SKM-1 treated with dmso at 0.1 percent for 144 hours (cell line): ENCODE data around the gene RARG.

ENCODE experiments used
- DNase-seq: peaks from one replicate; lab custom pipeline; 2025; ENCODE audit not compliant: unreplicated experiment; lab: John Stamatoyannopoulos, UW

Gene RARG

DNA sequence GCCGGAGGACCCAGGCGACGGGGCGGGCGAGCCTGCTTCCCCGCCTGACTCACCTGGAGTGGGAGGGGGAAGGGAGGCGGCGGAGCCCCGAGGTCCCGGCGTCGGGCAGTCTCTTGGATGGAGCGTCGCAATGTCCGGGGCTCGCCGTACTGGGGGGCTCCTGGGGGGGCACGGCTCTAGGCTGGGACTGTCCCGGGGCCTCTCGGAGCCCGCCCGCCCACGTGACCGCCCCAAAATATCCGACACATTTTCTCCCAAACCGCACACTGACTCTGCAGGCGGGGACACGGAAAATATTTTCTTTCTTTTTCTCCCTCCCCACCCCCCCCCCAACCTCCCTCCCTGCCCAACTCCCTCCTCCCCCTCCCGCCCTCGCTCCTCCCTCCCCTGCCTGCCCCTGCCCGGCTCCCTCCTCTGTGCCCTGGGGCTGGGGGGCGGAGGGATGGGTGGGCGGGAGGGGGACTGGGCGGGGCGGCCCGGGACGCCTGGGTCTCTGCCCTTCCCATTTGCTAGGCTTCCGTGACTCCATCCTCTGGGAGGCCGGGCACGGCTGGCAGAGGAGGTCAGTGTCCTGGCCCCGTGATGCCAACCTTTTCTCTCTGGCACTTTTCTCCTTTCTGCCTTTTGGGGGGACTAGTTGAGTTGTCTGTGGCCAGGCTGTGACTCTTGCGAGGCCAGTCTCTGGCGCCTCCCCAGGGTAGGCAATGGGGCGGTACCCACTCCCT, at the start of gene RARG:
Gene RARG (minus strand): TSS at position 289 of the 725 bp plus-strand sequence. CDS start 4,664 bp downstream, outside the sequence.
- DNase-seq, result no peak

DNA sequence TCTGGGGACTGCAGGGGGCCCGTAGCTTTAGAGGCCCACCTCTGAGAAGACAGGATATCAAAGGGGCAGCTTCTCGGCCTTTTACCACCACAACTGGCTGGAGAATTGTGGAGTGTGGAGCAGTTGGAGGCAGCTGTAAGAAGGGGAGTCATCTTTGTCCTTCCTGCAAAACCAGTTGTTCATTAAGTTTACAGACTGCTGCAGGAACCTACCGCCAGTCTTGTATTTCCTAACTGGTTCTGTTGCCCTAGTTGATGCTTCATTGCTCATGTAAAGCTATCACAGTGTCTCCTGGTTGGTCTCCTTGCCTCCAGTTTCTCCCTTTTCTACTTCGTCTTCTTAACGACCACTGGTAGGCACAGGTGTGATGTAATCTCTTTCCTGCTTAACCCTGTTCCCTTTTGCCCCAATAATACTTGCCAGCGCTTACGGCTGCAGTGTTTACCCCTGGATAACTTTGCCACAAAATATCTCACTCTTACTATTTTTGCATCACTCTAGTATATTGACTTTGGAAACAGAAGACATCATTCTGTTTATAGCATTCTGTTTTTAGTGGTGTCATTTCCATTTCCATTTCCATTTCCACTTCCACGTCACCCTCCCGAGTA, 48.0 kb upstream of the RARG start:
- no peak for DNase-seq

DNA sequence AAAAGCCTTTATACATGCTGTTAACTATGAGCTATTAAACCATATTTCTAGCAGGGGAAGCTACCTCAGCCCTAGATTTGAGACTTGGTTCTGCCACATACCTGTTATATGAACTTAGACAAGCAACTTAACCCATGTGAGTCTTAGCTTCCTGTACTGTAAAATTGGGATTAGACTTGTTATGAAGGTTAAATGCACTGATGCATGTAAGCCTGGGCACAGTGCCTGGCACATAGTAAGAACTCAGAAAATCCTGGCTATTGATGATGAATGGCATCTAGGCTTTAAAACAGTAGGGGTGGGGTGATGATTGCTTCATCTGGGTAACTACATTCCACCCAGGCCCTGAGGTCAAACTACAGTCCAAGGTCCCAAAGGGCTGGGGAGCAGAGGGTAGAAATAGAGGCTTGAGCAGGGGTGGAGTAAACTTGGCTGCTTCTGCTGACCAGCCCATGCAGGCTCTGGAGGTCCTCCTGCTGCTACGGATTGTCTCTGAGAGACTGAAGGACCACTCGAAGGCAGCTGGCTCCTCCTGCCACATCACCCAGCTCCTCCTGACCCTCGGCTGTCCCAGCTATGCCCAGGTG, 47.4 kb upstream of the RARG start:
- no peak for DNase-seq

DNA sequence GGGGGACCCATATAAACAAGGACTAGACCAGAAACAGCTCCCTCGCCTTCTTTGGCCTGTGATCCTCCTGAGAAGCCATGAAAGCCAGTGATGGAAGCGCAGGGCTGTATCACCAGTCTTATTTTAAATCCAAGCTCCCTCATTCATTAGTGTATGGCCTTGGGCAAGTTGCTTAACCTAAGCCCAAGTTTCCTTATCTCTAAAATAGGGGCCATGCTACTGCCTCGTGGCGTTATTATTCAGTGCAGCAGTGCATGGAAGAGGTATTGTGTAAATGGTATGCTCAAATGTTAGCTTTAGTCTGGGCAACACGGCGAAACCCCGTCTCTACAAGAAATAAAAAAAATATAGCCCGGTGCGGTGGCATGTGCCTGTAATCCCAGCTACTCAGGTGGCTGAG, 46.0 kb upstream of the RARG start:
- no peak for DNase-seq

DNA sequence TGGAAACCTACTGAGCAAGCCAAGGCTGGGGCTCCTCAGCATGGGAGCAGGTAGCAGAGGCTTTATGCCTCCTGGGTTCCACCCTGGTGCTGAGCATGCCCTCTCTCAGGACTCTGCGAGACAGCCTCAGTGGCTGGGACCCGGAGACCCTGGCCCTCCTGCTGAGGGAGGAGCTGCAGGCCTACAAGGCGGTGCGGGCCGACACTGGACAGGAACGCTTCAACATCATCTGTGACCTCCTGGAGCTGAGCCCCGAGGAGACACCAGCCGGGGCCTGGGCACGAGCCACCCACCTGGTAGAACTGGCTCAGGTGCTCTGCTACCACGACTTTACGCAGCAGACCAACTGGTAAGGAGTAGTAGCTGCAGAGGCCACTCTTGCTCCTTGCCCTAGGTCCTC, 44.5 kb upstream of the RARG start:
- no peak for DNase-seq

DNA sequence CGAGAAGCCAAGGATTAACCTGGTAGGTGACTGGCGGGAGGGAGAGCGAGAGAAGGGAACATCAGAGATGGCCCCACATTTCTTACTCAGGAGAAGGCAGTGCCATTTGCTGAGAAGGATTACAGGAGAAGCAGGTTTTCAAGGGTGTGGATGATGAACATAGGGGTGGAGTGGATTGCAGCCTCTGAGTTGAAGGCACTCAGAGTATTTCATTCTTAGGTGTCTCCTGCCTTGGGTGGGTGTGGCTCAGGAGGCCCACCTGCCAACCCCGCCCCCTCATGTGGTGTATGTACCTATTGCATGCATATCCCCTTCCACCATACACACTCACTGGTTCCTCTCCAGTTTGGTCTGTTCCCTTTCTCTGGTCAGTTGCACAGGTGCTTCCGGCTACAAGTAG, 42.4 kb upstream of the RARG start:
- no peak for DNase-seq

DNA sequence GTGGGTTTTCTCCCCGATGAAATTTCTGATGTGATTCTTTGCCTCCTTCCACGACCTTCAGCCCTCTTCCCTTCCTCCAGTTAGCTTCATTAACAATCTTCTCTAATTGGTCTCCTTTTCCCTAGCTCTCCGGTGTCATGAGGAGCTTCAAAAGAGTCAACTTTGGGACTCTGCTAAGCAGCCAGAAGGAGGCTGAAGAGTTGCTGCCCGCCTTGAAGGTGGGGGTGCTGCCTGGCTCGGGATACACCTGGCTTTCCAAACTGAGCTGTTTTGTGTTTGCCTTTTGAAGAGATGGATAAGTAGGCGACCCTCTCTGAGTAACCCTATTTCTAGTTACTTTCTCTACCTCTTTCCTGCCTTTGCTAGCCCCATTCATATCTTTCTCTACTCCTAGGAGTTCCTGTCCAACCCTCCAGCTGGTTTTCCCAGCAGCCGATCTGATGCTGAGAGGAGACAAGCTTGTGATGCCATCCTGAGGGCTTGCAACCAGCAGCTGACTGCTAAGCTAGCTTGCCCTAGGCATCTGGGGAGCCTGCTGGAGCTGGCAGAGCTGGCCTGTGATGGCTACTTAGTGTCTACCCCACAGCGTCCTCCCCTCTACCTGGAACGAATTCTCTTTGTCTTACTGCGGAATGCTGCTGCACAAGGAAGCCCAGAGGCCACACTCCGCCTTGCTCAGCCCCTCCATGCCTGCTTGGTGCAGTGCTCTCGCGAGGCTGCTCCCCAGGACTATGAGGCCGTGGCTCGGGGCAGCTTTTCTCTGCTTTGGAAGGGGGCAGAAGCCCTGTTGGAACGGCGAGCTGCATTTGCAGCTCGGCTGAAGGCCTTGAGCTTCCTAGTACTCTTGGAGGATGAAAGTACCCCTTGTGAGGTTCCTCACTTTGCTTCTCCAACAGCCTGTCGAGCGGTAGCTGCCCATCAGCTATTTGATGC, 36.9 kb upstream of the RARG start:
- DNase-seq, result no peak

DNA sequence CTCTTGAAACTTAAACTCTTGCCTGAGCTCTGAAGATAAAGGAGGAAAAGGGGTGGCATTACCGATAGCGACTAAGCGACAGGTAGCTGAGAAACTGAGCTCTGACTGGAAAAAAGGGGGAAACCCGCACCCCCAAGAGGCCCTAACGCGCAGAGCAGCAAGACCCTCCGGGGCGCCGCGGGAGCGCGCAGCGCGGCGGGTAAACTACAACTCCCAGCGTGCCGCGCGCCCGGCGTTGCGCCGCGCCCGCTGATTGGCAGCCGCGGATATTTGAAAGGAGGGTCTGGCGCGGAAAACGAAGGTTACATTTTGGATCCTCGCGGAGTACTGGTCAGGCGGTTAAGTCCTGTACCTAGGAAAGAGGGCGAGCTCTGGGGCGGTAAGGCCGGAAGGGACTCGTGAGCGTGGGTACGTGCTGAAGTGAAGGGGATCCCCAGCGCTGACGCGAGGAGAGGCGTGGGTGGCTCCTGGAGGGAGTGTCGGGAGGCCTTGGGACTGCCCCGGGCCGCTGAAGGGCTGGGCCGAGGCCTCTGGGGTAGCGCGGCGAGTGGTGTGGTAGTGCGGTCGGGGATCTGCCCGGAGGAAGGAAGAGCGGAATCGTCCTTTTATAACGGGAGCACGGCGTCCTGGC, 36.1 kb upstream of the RARG start, which contains the start of gene ESPL1:
Gene ESPL1 (plus strand): TSS at position 301 of the 631 bp plus-strand sequence. CDS start 468 bp downstream, outside the sequence.
- peak; percentile 33 for DNase-seq

DNA sequence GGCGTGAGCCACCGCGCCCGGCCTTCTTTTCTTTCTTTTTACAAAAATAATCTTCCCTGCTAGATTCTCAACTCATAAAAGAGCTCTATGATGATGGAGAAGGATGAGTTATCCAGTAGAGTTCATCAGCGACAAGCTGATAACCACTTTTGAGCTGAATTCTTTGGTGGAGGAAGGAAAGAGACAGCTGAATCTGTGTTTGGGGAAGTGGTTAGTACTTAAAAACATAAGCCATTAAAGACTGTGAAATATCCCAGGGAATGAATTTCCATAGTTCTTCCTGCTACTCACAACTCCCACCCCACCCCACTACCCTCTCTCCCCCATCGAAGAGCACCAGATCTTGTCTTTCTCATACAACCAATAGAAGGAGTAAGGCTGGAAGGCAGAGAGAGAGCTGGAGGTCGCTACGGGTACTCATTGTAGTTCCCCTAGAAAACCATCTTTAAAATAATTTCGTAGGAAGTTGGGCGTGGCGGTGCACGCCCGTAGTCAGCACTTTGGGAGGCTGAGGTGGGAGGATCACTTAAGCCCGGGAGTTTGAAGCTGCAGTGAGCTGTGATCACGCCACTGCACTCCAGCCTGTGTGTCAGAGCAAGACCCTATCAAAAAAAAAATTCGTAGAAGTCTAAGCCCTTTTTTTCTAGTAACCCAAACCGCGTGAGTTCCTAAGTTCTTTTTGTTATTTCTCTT, 35.4 kb upstream of the RARG start:
- DNase-seq, result peak; percentile 14

DNA sequence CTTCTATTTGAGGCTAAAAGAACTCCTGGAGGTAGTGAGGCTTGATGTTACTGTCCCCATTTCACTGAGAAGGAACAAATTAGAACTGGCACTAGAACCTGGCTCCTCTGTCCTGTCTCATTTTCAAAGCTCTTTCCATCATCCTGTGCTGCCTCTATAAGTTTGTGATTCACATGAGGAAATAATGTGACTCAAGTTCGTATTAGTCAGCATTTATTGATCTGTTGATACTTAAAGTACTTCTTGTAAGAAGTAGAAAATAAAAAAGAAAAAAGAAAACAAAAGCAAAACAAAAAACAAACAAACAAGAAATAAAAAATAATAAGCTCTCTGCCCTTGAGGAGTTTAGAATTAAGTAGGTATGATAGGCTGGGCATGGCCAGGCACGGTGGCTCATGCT, 33.8 kb upstream of the RARG start:
- no peak for DNase-seq

DNA sequence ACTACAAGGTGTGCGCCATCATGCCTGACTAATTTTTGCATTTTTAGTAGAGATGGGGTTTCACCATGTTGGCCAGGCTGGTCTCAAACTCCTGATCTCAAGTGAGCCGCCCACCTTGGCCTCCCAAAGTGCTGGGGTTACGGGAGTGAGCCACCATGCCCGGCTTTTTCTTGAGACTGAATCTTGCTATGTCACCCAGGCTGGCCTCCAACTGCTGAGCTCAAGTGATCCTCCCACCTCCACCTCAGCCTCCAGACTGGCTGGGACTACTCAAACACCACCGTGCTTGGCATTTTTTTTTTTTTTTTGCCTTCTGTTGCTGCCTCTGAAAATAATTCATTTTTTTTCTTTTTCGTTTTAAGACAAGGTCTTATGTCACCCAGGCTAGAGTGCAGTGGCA, 27.9 kb upstream of the RARG start:
- no peak for DNase-seq

DNA sequence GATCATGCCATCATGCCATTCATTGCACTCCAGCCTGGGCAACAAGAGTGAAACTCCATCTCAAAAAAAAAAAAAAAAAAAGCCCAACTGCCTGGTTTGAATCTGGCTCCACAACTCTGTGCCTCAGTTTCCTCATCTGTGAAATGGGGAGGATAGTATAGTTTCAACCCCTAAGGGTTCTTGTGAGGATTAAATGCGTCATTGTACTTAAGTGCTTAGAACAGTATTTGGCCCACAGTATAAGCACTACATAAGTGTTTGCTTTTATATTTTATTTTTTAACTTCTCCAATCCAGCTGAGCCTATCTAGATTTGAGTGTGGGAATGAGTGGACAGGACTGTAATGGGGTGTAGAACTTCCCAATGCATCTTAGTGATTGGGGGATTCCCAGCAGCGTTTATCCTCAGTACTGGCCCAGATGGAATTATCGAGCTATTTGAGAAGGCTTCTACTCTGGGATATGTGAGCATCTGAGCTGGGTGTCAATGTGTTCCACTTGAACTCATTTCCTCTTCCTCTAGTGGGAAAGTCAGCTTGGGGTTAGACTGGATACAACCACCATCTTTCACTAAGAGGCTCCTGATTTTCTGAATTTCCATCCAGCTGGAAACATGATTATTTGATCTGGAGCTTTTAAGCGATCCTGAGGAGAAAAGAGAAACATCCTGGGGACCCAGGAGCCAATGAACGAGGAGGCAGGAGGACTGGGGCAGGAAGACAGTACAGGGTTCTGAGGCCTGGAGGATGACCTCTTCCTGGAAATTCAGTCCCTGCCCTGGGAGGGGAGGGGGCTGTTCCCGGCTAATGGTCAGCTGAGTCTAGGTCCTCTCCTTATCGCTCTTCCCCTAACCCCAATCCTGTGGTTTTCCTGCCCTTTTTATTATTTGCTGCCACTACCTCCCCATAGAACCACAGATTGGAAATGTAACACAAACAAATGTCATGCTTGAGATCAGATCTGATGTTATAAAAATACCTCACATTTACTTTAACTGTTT, 26.8 kb upstream of the RARG start:
- no peak for DNase-seq

DNA sequence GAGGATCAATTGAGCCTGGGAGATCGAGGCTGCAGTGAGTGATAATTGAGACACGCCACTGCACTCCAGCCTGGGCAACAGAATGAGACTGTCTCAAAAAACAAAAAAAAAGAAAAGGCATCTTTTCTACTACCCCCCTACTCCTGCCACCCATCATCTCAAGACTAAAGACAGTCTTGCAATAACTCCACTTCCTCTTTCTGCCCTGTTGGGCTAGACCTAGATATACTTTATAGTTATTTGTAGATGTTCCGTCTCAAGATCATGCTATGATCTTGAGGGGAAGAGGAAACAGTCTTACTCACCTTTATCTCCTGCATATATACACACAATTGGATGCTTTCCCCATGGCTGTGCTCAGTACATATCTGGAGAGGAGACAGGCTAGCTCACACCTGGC, 24.0 kb upstream of the RARG start:
- DNase-seq, result peak; percentile 67

DNA sequence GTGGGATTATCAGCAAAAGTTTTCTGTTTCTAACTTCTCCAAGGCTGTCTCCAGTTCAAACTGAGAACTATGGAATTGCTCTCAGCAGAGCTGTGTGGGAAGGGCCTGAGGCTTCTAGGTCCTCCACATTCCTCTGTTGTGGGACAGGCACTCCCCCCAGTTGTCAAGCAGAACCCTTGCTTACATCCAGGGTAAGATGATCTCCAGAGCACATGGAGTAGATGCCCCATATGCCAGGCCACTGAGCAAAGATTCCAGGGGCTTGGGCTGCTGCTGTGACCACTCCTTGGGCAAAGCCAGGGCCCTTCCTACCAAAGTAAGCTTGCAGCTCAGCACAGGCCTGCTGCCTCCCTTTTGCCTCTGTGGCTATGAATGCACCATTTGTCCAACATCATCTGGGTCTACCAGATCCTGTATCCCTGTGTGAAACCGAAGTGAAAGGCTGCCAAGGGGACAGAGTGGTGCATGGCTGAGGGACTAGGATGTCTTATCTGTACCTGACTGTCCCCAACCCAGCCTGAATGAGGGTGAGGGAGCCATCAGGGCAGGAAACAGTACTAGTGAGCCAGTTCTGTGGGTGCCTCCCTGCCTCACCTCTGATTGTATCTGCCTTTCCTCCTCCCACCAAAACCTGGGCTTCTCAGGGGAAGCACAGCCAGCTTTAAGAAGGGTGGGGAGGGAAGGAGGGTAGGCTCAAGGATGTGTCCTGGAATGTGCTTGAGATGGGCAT, 23.0 kb upstream of the RARG start:
- no peak for DNase-seq

DNA sequence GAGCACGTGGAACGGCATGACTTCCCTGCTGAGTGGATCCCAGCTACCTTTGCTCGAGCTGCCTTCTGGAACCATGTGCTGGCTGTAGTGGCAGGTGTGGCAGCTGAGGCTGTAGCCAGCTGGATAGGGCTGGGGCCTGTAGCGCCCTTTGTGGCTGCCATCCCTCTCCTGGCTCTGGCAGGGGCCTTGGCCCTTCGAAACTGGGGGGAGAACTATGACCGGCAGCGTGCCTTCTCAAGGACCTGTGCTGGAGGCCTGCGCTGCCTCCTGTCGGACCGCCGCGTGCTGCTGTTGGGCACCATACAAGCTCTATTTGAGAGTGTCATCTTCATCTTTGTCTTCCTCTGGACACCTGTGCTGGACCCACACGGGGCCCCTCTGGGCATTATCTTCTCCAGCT, 21.3 kb upstream of the RARG start:
- DNase-seq, result no peak

DNA sequence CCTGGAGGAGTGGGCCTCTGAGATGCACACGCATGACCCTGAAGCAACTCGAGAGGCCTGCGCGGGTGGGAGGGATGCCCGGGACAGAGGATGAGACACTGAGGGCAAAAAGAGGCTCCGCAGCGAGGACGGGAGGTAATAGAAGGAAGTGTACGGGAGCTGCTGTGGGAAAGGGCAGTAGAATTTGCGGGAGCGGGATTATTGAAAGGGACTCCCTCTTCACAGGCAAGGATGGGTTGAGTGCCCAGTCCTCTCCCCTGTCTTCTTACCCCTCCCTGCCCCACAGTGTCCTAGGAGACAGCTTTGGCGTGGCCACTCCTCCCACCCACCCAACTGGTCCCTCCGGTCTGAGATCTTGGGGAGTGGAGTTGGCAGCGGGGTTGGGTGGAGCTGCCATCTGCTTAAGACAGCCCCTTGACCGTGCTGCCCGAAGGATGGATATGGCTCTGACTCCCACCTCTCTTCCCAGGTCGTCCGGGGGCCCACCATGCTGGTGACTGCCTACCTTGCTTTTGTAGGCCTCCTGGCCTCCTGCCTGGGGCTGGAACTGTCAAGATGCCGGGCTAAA, 20.4 kb upstream of the RARG start:
- DNase-seq, result no peak

DNA sequence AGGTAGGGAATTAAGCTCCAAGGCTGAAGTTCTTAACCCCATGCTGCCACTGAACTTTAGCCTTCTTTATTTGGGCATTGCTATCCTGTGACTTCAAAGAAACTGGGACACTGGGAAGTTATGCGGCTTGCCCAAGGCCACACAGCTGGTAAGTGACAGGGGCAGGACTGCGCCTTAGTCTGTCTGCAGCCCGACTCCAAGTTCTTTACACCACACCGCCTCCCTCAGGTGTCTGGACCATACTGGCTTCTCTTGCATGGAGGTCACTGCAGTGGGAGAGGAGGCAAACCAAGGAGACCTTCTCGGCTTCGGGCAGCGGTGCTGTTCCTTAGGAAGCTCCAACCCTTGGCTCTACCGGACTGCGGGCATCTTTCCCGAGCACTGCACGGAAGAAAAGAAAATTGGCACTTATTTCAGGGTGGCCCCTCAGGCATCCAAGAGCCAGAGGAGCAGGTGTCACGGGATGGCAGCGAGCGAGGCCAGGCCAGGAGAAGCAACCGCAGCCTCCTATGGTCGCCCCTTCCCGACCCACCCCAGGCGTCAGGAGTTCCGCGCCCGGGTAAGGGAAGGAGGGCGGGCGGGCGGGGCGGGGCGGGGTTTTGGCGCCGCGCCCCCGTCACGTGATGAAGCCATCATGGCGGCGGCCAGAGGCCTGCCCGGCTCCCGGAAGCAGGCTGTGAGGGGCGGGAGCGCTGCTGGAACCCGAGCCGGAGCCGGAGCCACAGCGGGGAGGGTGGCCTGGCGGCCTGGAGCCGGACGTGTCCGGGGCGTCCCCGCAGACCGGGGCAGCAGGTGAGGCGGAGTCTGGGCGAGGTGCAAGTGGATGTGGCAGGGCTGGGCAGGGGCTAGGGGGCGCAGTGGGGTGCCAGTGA, 19.7 kb upstream of the RARG start:
- DNase-seq, result peak; percentile 25
